ENCODE data around the gene ACP7.
A peak's percentile ranks its signal among the peaks of the same experiment; 100 is the strongest.
"Not testable (repeated sequence)": the region's sequence is repeated elsewhere in the genome, so short reads cannot be mapped to it uniquely, and the experiment has no call there.

The ACP7 gene

DNA sequence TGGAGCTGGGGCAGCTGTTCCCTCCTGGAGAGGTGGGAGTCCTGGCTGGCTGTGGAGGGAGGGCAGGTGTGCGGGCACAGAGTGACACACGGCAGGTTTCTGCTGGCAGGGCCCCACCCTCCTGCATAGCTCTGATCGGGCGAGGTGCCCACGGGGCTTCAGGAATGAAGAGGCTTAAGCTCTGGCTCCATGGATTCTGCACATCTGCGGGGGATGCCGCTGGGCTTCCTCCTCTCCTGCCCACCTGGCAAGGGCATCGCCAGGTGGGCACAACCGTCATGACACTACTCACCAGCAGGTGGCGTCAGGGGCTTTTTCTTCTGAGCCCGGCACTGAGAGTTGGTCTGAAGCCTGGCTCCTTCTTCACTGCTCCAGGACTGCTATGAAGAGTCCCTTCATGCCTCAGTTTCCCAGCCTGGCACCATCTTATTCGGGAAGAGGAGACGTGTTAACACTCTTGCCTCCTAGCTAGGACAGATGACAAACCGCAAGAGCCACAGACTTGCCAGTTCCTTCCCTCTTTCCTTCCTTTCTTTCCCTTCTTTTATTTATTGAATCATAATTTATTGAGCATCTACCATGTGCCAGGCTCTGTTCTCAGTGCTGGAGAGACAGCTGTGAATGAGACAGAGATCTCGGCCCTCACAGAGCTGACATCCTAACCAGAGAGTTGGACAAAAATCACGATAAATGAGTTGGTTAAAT lies 26.2 kb downstream of the ACP7 start:
- peak in 1 of 2 experiments; percentile 35 for DNase-seq

DNA sequence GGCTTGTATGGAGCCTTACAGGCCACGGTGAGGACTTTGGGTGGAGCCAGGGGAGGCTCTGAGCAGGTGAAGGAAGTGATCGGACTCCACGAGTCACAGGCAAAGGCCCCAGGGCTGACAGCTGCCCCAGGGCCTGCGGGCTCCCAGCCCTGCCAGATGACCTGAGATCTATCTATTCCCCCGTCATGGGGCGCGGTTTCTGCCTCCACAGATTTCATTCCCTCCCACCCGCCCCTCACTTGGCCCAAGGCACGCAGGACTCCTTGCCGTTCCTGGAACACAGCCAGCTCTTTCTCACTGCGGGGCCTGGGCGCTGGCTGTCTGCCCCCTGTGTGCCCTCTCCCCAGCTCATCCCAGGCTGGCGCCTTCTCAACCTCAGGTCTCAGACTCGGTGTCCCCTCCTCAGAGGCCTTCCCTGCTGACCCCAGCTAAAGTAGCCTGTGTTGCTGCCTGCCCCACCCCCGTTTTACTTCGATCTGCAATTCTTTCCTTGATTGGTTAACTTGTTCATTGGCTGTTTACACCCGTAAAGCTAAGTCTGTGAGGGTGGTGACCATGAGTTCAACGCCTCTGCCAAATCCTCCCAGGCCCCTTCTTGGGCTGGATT lies 27.5 kb downstream of the ACP7 start:
- no peak for DNase-seq

GRCh38 chr19:39112338-39112890 lies 28.2 kb downstream of the ACP7 start:
- DNase-seq = no peak

DNA sequence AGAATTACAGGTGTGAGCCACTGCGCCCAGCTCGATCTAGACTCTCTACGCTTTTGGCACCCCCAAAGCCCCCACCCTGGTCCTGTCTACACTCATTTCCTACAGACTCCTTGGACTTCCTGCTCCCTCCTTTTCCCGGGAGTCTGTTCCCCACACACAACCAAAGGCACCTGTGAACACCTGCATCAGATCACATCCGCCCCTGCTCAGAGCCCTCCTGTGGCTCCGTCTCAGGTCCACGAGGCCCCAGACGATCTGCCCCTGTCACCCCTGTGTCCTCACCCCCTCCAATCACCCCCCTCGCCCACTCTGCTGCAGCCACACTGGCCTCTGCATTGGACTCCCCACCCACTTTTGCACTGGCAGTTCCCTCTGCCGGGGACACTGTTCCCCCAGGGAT lies 29.0 kb downstream of the ACP7 start:
- no peak for DNase-seq

- no peak for DNase-seq
Observed at GRCh38 chr19:39115105-39115847, 31.1 kb downstream of the ACP7 start.

GRCh38 chr19:39117023-39117422 lies 32.9 kb downstream of the ACP7 start:
- DNase-seq = not testable (repeated sequence)

GRCh38 chr19:39119830-39120229 lies 35.7 kb downstream of the ACP7 start:
- DNase-seq = no peak

- no peak for DNase-seq
Observed at GRCh38 chr19:39122934-39123731, 39.0 kb downstream of the ACP7 start.

- no peak for DNase-seq
Observed at GRCh38 chr19:39124136-39124764, 40.1 kb downstream of the ACP7 start.

DNA sequence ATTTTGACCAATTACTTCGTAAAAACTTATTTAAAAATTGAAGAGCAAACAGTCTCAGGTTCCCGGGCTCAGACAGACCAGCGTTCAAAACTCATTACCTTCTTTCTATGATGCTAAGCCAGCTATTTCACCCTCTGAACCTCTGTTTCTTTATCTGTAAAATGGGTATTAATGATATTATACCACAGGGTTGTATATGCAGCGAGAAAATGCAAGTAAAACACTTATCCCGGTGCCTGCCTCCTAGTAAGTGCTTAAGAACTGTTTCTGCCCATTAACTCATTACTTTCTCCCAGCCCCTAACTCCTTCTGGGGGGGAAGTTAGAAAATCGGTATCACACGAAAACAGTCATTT lies 41.0 kb downstream of the ACP7 start:
- no peak for DNase-seq

DNA sequence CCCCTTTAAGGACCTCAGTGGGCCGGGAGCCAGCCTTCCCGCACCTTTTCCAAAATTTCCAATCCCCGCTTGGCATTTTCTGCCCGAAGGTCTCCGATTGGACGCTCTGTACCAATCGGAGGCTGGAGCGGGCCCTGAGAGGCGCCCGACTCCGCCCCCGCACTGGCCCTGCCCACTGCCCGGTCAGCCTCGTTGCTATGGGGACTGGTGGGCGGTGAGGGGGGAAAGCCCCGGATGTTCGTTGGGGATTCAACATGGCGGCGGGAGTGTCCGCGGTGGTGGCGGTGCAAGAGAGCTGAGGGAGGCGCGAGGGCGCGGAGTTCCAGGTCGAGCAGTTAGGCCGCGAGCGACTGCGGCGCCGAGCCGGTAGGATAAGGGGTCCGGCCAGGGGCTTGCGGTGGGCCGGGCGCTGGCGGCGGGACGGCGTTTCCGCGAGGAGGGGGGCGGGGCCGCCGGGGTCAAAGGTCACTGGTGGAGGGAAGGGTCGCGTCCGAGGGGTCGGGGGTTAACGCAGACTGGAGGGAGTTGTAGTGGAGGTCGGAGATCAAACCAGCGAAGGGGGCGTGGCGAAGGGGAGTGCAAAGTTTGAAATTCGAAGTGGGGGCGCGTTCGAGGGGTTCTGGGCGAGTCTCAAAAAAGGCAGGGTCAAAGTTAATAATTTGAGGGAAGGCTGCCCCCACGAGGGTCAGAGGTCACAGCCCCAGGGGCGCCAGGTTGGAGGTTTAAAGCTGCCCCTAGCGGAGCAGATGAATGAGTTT lies 41.6 kb downstream of the ACP7 start, which contains the start of gene PAK4:
PAK4 (plus strand) TSS at position 233 of the 758 bp plus-strand sequence. CDS start 43,768 bp downstream, outside the sequence.
- peak; percentile 98 for DNase-seq

DNA sequence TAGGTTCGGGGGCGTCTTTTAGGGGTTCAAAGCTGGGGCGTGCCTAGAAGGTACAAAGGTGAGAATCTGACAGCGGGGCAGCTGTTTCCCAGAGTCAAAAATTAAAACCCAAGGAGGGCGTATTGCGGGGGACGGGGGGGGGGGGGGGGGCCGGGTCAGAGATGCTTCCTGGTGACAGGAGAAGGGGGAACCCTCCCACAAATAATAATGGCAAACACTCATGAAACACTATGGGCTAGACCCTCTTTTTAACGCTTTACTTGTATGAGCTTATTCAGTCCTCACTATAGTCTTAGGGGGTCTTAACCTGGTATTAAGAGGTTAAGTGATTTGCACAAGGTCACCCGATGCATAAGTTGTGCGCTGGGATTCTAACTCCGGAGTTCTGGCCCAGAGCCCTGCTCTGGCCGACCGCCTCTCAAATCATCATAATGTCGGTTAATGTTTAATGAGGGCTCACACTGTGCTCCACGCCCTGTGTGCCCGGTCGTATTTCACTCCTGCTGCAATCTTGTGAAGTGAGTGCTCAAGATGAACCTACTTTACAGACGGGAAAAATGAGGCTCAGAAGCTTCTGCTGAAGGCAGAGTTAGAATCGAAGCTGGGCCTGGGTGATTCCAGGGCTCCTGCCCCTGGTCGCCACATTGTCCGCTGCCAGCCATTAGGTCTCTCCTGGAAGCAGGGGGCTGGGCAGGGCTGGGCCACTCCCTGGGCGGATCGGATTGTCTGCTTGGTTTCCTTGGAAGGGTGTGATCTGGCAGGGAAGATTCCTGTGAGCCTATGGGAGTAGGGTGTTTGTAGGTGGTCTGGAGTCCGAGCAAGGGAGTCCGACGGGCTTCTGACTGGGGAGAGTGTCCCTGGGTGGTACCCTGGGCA lies 42.4 kb downstream of the ACP7 start:
- no peak for DNase-seq

DNA sequence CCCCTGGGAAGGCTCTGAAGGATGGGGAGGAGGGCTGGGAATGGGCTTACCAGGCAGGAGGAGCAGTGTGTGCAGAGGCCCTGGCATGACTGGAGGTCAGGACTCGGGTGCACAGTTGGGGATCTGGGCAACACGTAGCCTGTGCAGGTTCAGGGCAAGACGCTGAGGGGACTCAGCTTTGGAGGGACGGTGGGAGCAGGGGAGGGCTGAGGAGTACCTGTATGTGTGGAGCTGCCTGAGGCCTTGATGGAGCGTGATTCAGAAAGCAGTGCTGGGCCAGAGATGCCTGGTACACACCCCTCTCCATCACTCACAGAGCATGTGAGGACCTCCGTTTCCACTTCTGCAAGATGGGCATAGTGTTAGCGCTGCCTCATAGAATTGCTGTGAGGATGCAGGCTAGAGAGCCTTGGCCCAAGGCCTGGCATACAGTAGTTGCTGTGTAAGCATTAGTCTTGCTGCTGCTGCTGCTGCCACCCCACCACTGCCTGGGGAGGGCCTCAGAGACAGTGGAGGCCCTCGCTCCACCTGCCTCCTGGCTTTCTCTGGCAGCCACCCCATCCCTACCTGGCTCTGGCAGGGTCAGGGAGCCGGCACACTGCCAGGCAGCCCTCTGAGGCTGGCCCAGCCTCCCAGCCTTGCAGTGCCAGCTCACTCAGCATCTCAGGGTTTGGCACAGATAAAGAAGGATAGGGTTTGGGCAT lies 43.8 kb downstream of the ACP7 start:
- no peak for DNase-seq

DNA sequence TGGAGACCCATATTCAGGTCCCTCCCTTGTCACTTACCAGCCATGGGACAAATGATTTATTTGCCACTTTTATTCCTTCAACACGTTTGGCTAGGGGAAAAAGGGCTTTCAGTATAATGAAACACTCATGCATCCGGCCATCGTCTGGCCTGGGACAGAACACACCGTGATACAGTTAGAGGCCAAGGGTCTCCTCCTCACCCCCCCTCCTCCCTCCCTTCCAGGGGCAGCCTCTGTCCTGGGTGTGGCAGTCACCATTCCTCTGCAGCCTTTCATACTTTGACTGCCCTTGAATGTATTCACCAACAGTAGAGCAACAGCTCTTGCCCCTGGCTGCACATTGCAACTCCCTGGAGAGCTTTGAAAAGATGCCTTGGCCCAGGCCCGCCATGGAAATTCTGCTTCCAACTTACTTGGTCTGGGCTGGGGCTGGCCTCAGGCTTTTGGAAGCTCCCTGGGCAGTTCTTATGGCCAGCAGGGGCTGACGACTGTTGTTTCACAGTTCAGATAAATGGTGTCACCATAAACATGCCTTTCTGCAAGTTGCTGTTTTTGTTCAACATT lies 44.4 kb downstream of the ACP7 start:
- DNase-seq = no peak

DNA sequence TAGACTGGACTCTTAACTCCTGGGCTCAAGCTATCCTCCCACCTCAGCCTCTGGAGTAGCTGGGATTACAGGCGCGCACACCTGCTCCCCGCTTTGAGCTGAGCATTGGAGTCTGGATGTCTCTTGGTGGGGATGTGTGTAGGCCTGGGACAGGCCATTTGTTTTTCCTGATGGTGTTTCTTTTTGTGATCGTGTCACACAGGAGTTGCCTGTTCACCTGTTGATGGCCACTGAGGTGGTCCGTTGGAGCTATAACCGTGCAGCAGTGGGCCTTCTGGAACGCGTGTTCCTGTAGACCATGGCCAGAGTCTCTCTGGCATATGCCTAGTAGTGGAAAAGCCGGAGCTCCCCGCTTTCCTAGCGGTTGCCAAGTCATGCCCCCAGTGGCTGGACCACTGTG lies 44.9 kb downstream of the ACP7 start:
- DNase-seq = no peak

GRCh38 chr19:39130337-39131254 lies 46.4 kb downstream of the ACP7 start:
- no peak for DNase-seq

GRCh38 chr19:39131255-39131755 lies 47.1 kb downstream of the ACP7 start:
- DNase-seq = no peak

- no peak for DNase-seq
Observed at GRCh38 chr19:39132344-39132969, 48.3 kb downstream of the ACP7 start.

Data from NCI-H1930 (cell line).